H1 (cell line): ENCODE measurements around the gene G6PC1. TPM values are rescaled to one million over a fixed set of nuclear protein-coding genes. Genes with fewer than 3 reads are reported as not detected.
"Not testable (repeated sequence)": the region's sequence is repeated elsewhere in the genome, so short reads cannot be mapped to it uniquely, and the experiment has no call there.

Source experiments
- CTCF ChIA-PET: fragments of 300-600 bp; sonication (Branson Sonifier 250); formaldehyde crosslinking; loops from one replicate; lab custom pipeline; 2021; ENCODE audit not compliant: partially characterized antibody; lab: Charles Lee
- POLR2A ChIA-PET: fragments of 300-600 bp; sonication (Branson Sonifier 250); formaldehyde crosslinking; loops from one replicate; lab custom pipeline; 2021; ENCODE audit warnings: inconsistent platforms; ENCODE audit not compliant: partially characterized antibody; lab: Charles Lee
- DNase-seq, 2 experiments: peaks; one replicate each; pipeline versions ENCODE4 v3.0.0 to v3.0.0-alpha.2; 2010 to 2022; ENCODE audit warnings: low spot score in 2 of 2, low read depth in 1 of 2, mixed read lengths in 1 of 2
- FAIRE-seq: peaks from 2 replicates; lab custom pipeline; 2011; peaks lifted over from hg19 to GRCh38; lab: Jason Lieb, UNC
- H2AFZ ChIP-seq: 2 replicates; pipeline ENCODE4 v1.8.1; 2012; ENCODE audit warnings: low read length, inconsistent platforms
- H2AK5ac ChIP-seq: 2 replicates; pipeline ENCODE4 v1.6.1; 2013; ENCODE audit warnings: low read depth, low read length
- H2BK120ac ChIP-seq: replicated peaks from 2 replicates; pipeline ENCODE3; 2013; ENCODE audit warnings: low read depth, low read length, inconsistent platforms
- H2BK12ac ChIP-seq: 2 replicates; pipeline ENCODE4 v1.6.1; 2013; ENCODE audit warnings: low read depth, low read length
- H2BK15ac ChIP-seq: 2 replicates; pipeline ENCODE4 v1.6.1; 2013; ENCODE audit warnings: low read length
- H2BK20ac ChIP-seq: 2 replicates; pipeline ENCODE4 v1.6.1; 2013; ENCODE audit warnings: low read length
- H2BK5ac ChIP-seq: 2 replicates; pipeline ENCODE4 v1.6.1; 2013; ENCODE audit warnings: low read depth, low read length
- H3K14ac ChIP-seq: 2 replicates; pipeline ENCODE4 v1.6.1; 2013; ENCODE audit warnings: inconsistent platforms; ENCODE audit not compliant: insufficient read length
- H3K18ac ChIP-seq: 2 replicates; pipeline ENCODE4 v1.6.1; 2013; ENCODE audit warnings: low read length; ENCODE audit errors: extremely low read depth
- H3K23ac ChIP-seq: 2 replicates; pipeline ENCODE4 v1.6.1; 2013; ENCODE audit warnings: inconsistent platforms; ENCODE audit not compliant: insufficient read length
- H3K23me2 ChIP-seq: 2 replicates; pipeline ENCODE4 v1.6.1; 2013; ENCODE audit warnings: low read depth, low read length
- H3K27ac ChIP-seq: 2 replicates; pipeline ENCODE4 v1.6.1; 2011; ENCODE audit warnings: low read depth, low read length, inconsistent platforms
- H3K27me3 ChIP-seq, 4 experiments: replicated peaks in 1 of 4; 1 replicate in 1 of 4; 2 replicates in 3 of 4; pipeline versions ENCODE4 v1.6.1 to v1.8.1; 2011 to 2013; ENCODE audit warnings: low read length in 3 of 4, mild to moderate bottlenecking in 3 of 4, inconsistent platforms in 2 of 4, mixed read lengths in 2 of 4, moderate library complexity in 1 of 4; ENCODE audit not compliant: control insufficient read depth in 3 of 4, insufficient read depth in 3 of 4; ENCODE audit errors: extremely low read depth in 1 of 4
- H3K36me3 ChIP-seq, 4 experiments: 2 replicates each; pipeline versions ENCODE4 v1.6.1 to v1.8.1; 2011 to 2013; ENCODE audit warnings: mild to moderate bottlenecking in 4 of 4, low read length in 3 of 4, moderate library complexity in 2 of 4, control low read depth in 1 of 4, inconsistent platforms in 1 of 4; ENCODE audit not compliant: insufficient read depth in 4 of 4, control insufficient read depth in 2 of 4
- H3K4ac ChIP-seq: replicated peaks from 2 replicates; pipeline ENCODE3; 2013; ENCODE audit warnings: low read length, low read depth, mixed read lengths, inconsistent platforms; ENCODE audit not compliant: insufficient read length
- H3K4me1 ChIP-seq, 4 experiments: replicated peaks in 1 of 4; 1 replicate in 1 of 4; 2 replicates in 3 of 4; pipeline versions ENCODE4 v1.6.1 to v1.8.1; 2011 to 2013; ENCODE audit warnings: low read length in 3 of 4, inconsistent platforms in 2 of 4, mixed read lengths in 1 of 4; ENCODE audit not compliant: insufficient read depth in 4 of 4, control insufficient read depth in 3 of 4
- H3K4me2 ChIP-seq, 2 experiments: 2 replicates each; pipeline versions ENCODE4 v1.6.1 to v1.8.1; 2011 to 2013; ENCODE audit warnings: low read depth in 2 of 2, low read length in 2 of 2, control low read depth in 1 of 2, inconsistent platforms in 1 of 2, mild to moderate bottlenecking in 1 of 2; ENCODE audit not compliant: insufficient read depth in 1 of 2
- H3K4me3 ChIP-seq, 4 experiments: fragments of 200-600, 300-600 bp in 1 of 4; sonication (generic), shearing (Covaris generic), sonication (Bioruptor Twin) in 1 of 4; 2 replicates each; pipeline versions ENCODE4 v1.5.1 to v1.8.1; 2011 to 2016; ENCODE audit warnings: low read length in 4 of 4, low read depth in 3 of 4, control low read depth in 2 of 4, inconsistent platforms in 2 of 4, mild to moderate bottlenecking in 2 of 4, mixed read lengths in 1 of 4, moderate library complexity in 1 of 4; ENCODE audit not compliant: insufficient read depth in 2 of 4; ENCODE audit errors: extremely low read depth in 1 of 4
- H3K56ac ChIP-seq: replicated peaks from 2 replicates; pipeline ENCODE3; 2013; ENCODE audit warnings: low read depth, mild to moderate bottlenecking, mixed read lengths, low read length, inconsistent platforms; ENCODE audit not compliant: insufficient read length
- H3K79me1 ChIP-seq: 2 replicates; pipeline ENCODE4 v1.6.1; 2013; ENCODE audit warnings: low read depth, low read length, control low read depth
- H3K79me2 ChIP-seq, 2 experiments: 2 replicates each; pipeline versions ENCODE4 v1.6.1 to v1.8.1; 2012 to 2013; ENCODE audit warnings: low read length in 2 of 2, mild to moderate bottlenecking in 2 of 2, inconsistent platforms in 1 of 2; ENCODE audit not compliant: insufficient read depth in 2 of 2, control insufficient read depth in 1 of 2
- H3K9ac ChIP-seq, 4 experiments: replicated peaks in 1 of 4; 1 replicate in 1 of 4; 2 replicates in 3 of 4; pipeline versions ENCODE4 v1.6.1 to v1.8.1; 2011 to 2013; ENCODE audit warnings: low read depth in 3 of 4, low read length in 3 of 4, control low read depth in 2 of 4, mild to moderate bottlenecking in 2 of 4, moderate library complexity in 2 of 4, inconsistent platforms in 1 of 4; ENCODE audit errors: extremely low read depth in 1 of 4
- H3K9me3 ChIP-seq, 2 experiments: 2 replicates each; pipeline versions ENCODE4 v1.6.1 to v1.8.1; 2012 to 2013; ENCODE audit warnings: mild to moderate bottlenecking in 2 of 2, moderate library complexity in 2 of 2, control low read depth in 1 of 2, inconsistent platforms in 1 of 2, low read depth in 1 of 2, low read length in 1 of 2, mixed read lengths in 1 of 2; ENCODE audit not compliant: insufficient read depth in 2 of 2
- H4K20me1 ChIP-seq, 2 experiments: replicated peaks in 1 of 2; 2 replicates each; pipeline versions ENCODE3 to v1.8.1; 2011 to 2013; ENCODE audit warnings: inconsistent platforms in 2 of 2, low read length in 2 of 2, mild to moderate bottlenecking in 1 of 2; ENCODE audit not compliant: insufficient read depth in 2 of 2, control insufficient read depth in 1 of 2
- H4K5ac ChIP-seq: 2 replicates; pipeline ENCODE4 v1.6.1; 2013; ENCODE audit warnings: low read length, low read depth, mixed read lengths, inconsistent platforms; ENCODE audit not compliant: insufficient read length
- H4K8ac ChIP-seq: 2 replicates; pipeline ENCODE4 v1.8.0; 2013; ENCODE audit warnings: mild to moderate bottlenecking, moderate library complexity, low read length, inconsistent platforms; ENCODE audit not compliant: insufficient read depth; ENCODE audit errors: extremely low read depth
- H4K91ac ChIP-seq: replicated peaks from 2 replicates; pipeline ENCODE3; 2013; ENCODE audit warnings: low read length, mixed read lengths, inconsistent platforms; ENCODE audit not compliant: insufficient read length
- WGBS, 2 experiments: shearing (Covaris generic) in 1 of 2; methylation state at CpG; one replicate each; pipeline versions ENCODE4 v1.1.6 to v1.1.7; 2013 to 2015; ENCODE audit warnings: low lambda C conversion rate in 2 of 2, mixed read lengths in 2 of 2, inconsistent platforms in 1 of 2, low coverage in 1 of 2, missing lambda C conversion rate in 1 of 2; ENCODE audit not compliant: insufficient replicate concordance in 2 of 2, insufficient coverage in 1 of 2, insufficient read length in 1 of 2; ENCODE audit errors: extremely low coverage in 1 of 2, missing lambda C conversion rate in 1 of 2; 5-methylcytosine and 5-hydroxymethylcytosine counted together
- polyA plus RNA-seq, 7 experiments: library from polyadenylated mRNA; depleted of rRNA in 3 of 7; stranded (reverse) in 5 of 7; unstranded in 2 of 7; fragments of >200 nt in 5 of 7; fragments of 200-250 nt in 2 of 7; gene quantifications; 1 replicate in 5 of 7; 2 replicates in 1 of 7; 4 replicates in 1 of 7; pipeline versions ENCODE4 v1.2.1 to v1.2.3, GENCODE V29; 2011 to 2013; ENCODE audit warnings: missing spikeins in 2 of 7, mixed read lengths in 2 of 7
- total RNA-seq: library from RNA; stranded (reverse); fragmentation: NEBNext Ultra II Directional; extraction: Animal tissue kit (Norgen Biotek cat#: 25700); gene quantifications from 2 replicates; pipeline ENCODE4 v1.2.1, GENCODE V29; 2021

Gene G6PC1
- total and polyA plus RNA-seq, 2 of the 8 experiments (the other 6 are each of a cell fraction or from before 2014, with no cell fraction given) = 0.02 TPM; not detected in 1

GRCh38 chr17:42899981-42900380, 618 bp upstream of the G6PC1 start:
- not testable (repeated sequence) for H3K14ac ChIP-seq, H3K4me3 ChIP-seq, H4K5ac ChIP-seq, H2BK20ac ChIP-seq, H2BK15ac ChIP-seq, H3K23ac ChIP-seq, H4K91ac ChIP-seq, H4K20me1 ChIP-seq, H3K9me3 ChIP-seq, H2AK5ac ChIP-seq, DNase-seq, H3K27ac ChIP-seq, H2BK120ac ChIP-seq, H3K4ac ChIP-seq, H2AFZ ChIP-seq, H3K4me2 ChIP-seq, H3K4me1 ChIP-seq, H4K8ac ChIP-seq, H2BK12ac ChIP-seq, FAIRE-seq, H3K56ac ChIP-seq, H3K27me3 ChIP-seq, H3K79me2 ChIP-seq, H3K79me1 ChIP-seq, H3K18ac ChIP-seq, H3K36me3 ChIP-seq, H2BK5ac ChIP-seq, H3K23me2 ChIP-seq, H3K9ac ChIP-seq
- ChIA-PET POLR2A (interaction anchor here (0.6 kb wide), 1 partner anchor 23 kb away, joined by 3 read pairs; no protein-coding TSS in a partner anchor), CTCF (interaction anchor here (1.0 kb wide), 2 partner anchors 29 to 57 kb away, joined by 3 read pairs; no protein-coding TSS in a partner anchor)
- 91% methylated on average over 3 of the region's 3 CpGs; no CpG with 5 or more reads in 1 of the 2 experiments for WGBS, 2 experiments
